Measurements from ENCODE around the gene RAB11B.
A peak's percentile ranks its signal among the peaks of the same experiment; 100 is the strongest.
"Not testable (repeated sequence)": the region's sequence is repeated elsewhere in the genome, so short reads cannot be mapped to it uniquely, and the experiment has no call there.

Gene RAB11B

DNA sequence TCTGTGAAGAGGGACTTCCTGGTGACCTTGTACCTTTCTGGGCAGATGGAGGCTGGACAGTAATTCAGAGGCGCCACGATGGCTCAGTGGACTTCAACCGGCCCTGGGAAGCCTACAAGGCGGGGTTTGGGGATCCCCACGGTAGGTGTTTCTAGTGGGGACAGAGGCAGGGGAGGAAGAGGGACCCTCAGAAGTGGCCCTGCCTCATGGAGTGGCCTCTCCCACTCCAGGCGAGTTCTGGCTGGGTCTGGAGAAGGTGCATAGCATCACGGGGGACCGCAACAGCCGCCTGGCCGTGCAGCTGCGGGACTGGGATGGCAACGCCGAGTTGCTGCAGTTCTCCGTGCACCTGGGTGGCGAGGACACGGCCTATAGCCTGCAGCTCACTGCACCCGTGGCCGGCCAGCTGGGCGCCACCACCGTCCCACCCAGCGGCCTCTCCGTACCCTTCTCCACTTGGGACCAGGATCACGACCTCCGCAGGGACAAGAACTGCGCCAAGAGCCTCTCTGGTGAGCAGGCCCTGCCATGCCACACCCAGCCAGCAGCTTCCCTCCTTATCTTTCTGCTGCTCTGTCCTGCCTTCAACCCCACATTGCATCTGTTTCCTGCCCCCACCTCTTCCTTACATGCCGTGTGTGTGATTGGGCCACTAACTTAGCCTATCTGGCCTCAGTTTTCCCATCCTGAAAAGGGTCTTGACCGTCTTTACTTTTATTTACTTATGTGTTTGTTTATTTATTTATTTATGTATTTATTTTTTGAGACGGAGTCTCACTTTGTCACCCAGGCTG is 19.0 kb upstream of the RAB11B start:
- DNase-seq = no peak

- DNase-seq = no peak
Measured at GRCh38 chr19:8373867-8374813, 16.0 kb upstream of the RAB11B start.

DNA sequence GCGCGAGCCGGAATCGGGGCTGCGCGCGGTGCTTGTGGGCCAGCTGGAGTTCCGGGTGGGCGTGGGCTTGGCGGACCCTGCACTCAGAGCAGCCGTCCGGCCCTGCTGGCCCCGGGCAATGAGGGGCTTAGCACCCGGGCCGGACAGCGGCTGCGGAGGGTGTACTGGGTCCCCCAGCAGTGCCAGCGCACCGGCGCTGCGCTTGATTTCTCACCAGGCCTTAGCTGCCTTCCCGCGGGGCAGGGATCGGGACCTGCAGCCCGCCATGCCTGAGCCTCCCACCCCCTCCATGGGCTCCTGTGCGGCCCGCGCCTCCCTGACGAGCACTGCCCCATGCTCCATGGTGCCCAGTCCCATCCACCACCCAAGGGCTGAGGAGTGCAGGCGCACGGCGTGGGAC is 14.4 kb upstream of the RAB11B start:
- not testable (repeated sequence) for DNase-seq

DNA sequence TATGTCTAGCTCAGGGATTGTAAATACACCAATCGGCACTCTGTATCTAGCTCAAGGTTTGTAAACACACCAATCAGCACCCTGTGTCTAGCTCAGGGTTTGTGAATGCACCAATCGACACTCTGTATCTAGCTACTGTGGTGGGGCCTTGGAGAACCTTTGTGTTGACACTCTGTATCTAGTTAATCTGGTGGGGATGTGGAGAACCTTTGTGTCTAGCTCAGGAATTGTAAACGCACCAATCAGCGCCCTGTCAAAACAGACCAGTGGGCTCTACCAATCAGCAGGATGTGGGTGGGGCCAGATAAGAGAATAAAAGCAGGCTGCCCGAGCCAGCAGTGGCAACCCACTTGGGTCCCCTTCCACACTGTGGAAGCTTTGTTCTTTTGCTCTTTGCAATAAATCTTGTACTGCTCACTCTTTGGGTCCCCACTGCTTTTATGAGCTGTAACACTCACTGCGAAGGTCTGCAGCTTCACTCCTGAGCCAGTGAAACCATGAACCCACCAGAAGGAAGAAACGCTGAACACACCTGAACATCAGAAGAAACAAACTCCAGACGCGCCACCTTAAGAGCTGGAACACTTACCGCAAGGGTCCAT is 13.7 kb upstream of the RAB11B start:
- DNase-seq = not testable (repeated sequence)

DNA sequence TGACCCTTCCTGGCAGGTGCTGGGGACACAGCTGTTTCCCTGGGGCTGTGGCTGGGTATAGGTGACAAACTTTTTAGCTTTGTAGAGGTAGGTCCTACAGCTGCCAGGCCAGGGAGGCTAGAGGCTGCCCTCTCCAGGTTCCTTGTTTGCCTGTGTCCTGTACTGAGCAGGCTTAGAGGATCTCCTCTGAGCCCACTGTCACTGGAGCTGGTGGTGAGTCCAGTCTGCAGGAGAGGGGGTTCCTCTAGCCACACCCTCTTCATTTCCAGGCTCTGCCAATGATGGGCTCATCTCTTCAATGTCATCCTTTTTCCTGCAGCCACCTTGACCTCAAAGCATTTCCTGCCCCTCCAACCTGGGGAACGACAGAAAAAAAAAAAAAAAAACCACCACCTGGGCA is 12.6 kb upstream of the RAB11B start:
- DNase-seq = no peak

- DNase-seq = not testable (repeated sequence)
Measured at GRCh38 chr19:8379156-8379891, 10.8 kb upstream of the RAB11B start.

- not testable (repeated sequence) for DNase-seq
Measured at GRCh38 chr19:8384569-8384968, 5.6 kb upstream of the RAB11B start.

DNA sequence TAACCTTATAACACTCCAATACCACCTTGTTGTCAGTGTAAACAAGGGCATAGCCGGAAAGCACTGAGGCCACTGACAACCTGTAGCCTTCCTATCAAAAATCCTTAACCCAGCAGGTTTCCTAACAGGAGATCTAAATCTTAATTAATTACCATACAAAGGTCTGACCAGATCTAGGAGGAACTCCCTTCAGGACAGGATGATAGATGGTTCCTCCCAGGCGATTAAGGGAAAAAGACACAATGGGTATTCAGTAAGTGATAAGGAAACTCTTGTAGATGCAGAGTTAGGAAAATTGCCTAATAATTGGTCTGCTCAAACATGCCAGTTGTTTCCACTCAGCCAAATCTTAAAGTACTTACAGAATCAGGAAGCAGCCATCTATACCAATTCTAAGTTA is 5.1 kb upstream of the RAB11B start:
- not testable (repeated sequence) for DNase-seq

DNA sequence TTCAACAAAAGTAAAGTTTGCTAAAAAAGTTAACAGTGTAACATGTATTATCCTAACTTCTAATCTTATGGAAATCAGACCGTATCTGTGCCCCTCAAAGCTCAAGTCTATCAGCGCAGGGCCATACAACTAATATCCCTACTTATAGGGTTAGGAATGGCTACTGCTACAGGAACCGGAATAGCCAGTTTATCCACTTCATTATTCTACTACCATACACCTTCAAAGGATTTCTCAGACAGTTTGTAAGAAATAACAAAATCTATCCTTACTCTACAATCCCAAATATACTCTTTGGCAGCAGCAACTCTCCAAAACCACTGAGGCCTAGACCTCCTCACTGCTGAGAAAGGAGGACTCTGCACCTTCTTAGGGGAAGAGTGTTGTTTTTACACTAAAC is 4.6 kb upstream of the RAB11B start:
- not testable (repeated sequence) for DNase-seq

DNA sequence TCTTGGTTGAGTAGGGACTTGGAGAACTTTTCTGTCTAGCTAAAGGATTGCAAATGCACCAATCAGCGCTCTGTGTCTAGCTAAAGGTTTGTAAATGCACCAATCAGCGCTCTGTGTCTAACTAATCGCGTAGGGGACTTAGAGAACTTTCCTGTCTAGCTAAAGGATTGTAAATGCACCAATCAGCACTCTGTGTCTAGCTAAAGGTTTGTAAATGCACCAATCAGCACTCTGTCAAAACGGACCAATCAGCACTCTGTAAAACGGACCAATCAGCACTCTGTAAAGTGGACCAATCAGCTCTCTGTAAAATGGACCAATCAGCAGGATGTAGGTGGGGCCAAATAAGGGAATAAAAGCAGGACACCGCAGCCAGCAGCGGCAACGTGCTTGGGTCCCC is 3.7 kb upstream of the RAB11B start:
- not testable (repeated sequence) for DNase-seq

- no peak for DNase-seq
Measured at GRCh38 chr19:8386990-8387389, 3.2 kb upstream of the RAB11B start.

DNA sequence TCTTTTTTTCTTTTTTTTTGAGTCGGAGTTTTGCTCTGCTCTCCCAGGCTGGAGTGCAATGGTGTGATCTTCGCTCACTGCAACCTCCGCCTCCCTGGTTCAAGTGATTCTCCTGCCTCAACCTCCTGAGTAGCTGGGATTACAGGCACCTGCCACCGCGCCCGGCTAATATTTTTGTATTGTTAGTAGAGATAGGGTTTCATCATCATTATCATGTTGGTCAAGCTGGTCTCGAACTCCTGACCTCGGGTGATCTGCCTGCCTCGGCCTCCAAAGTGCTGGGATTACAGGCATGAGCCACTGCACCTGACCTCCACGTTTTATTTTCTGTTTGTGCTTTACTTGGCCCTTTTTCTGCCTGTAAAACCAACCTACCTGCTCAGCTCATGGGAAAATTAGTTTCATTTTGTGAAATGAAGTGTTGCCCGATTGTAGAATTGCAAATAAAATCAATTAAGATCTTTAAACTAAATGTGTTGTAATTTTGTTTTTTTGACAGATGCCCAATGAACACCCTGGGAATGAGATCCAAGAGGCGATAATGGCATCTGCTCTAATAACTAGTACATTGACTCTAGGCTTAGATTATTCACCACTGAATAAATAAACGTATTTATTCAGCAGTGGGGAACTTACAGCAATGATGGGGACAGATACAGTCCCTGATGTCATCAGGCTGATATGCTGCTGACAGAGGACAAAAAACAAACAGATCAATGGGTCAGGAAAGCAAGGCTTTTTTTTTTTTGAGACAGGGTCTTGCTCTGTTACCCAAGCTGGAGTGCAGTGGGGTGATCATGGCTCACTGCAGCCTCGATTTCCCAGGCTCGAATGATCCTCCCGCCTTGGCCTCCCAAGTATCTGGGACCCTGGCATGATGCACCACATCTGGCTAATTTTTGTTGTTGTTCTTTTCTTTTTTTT is 2.2 kb upstream of the RAB11B start:
- DNase-seq = no peak

GRCh38 chr19:8388612-8388958 is 1.6 kb upstream of the RAB11B start:
- DNase-seq = no peak

- peak; percentile 96 for DNase-seq
Measured at GRCh38 chr19:8390617-8390981, 439 bp downstream of the RAB11B start.

GRCh38 chr19:8391198-8392016 is 1.2 kb downstream of the RAB11B start:
- no peak for DNase-seq

GRCh38 chr19:8392017-8392591 is 1.9 kb downstream of the RAB11B start:
- no peak for DNase-seq

GRCh38 chr19:8393192-8393870 is 3.2 kb downstream of the RAB11B start:
- no peak for DNase-seq

GRCh38 chr19:8393871-8394250 is 3.7 kb downstream of the RAB11B start:
- no peak for DNase-seq

- DNase-seq = no peak
Measured at GRCh38 chr19:8395621-8396082, 5.5 kb downstream of the RAB11B start.

DNA sequence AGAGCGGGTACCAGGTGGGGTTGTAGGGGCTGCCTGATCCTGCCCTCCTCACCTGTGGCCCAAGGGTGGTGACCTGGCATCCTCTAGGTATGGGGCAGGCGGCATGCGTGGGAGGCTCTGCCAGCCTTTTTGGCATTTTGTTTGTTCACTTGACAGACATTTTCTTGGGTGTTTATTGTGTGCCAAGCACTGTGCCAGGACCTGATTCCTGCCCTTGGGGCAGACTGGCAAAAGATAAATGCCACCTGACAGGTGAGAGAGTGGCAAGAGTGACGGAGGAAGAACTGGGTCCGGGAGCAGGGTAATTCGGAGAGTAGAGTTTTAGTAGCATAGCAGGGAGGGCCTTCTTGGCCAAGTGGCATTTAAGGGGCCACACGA is 6.0 kb downstream of the RAB11B start:
- no peak for DNase-seq

Data from left hindlimb (tissue), 1 donor.